CD14-positive monocyte (primary cell): ENCODE results near the gene FARP1. TPM values are rescaled to one million over a fixed set of nuclear protein-coding genes. Genes with fewer than 3 reads are reported as not detected.

ENCODE experiments used
- DNase-seq, 3 donors: peaks; one replicate each; pipeline ENCODE4 v3.0.0-alpha.2; 2011 to 2022
- H2AFZ ChIP-seq: 2 replicates; pipeline ENCODE4 v1.6.0; 2012; ENCODE audit warnings: mild to moderate bottlenecking, low read depth, low read length, inconsistent platforms; ENCODE audit not compliant: insufficient read depth, poor library complexity, severe bottlenecking
- H3K27ac ChIP-seq, 2 donors: 1 replicate in 1 of 2; 2 replicates in 1 of 2; pipeline ENCODE4 v1.5.1; 2012 to 2013; ENCODE audit warnings: low read length in 2 of 2, control low read depth in 1 of 2, inconsistent platforms in 1 of 2, low read depth in 1 of 2, mild to moderate bottlenecking in 1 of 2
- H3K27me3 ChIP-seq, 2 donors: one replicate each; pipeline versions ENCODE4 v1.6.0 to v1.6.1; 2011 to 2013; ENCODE audit warnings: low read length in 2 of 2; ENCODE audit not compliant: control insufficient read depth in 2 of 2, insufficient read depth in 2 of 2
- H3K36me3 ChIP-seq, 2 donors: replicated peaks in 1 of 2; 1 replicate in 1 of 2; 2 replicates in 1 of 2; pipeline versions ENCODE4 v1.5.1 to v1.6.1; 2012 to 2013; ENCODE audit warnings: low read length in 2 of 2, control low read depth in 1 of 2, inconsistent platforms in 1 of 2, mild to moderate bottlenecking in 1 of 2; ENCODE audit not compliant: insufficient read depth in 2 of 2, control insufficient read depth in 1 of 2
- H3K4me1 ChIP-seq, 2 donors: 1 replicate in 1 of 2; 2 replicates in 1 of 2; pipeline versions ENCODE4 v1.5.1 to v1.6.1; 2012 to 2013; ENCODE audit warnings: low read length in 2 of 2, control low read depth in 1 of 2, inconsistent platforms in 1 of 2, mild to moderate bottlenecking in 1 of 2, moderate library complexity in 1 of 2; ENCODE audit not compliant: insufficient read depth in 2 of 2, control insufficient read depth in 1 of 2
- H3K4me2 ChIP-seq: replicated peaks from 2 replicates; pipeline ENCODE3; 2012; ENCODE audit warnings: low read length, moderate library complexity, mild to moderate bottlenecking; ENCODE audit not compliant: poor library complexity, severe bottlenecking; ENCODE audit errors: extremely low read depth
- H3K4me3 ChIP-seq, 3 experiments: fragments of 200-600 bp in 1 of 3; sonication (generic) in 1 of 3; replicated peaks in 1 of 3; 1 replicate in 2 of 3; 2 replicates in 1 of 3; pipeline ENCODE4 v1.5.1; 2011 to 2013; ENCODE audit warnings: low read length in 3 of 3, mild to moderate bottlenecking in 3 of 3, control low read depth in 2 of 3, low read depth in 2 of 3, inconsistent platforms in 1 of 3, moderate library complexity in 1 of 3
- H3K79me2 ChIP-seq: 2 replicates; pipeline ENCODE4 v1.6.0; 2012; ENCODE audit warnings: mild to moderate bottlenecking, control low read depth, inconsistent platforms, low read length, moderate library complexity; ENCODE audit not compliant: insufficient read depth
- H3K9ac ChIP-seq: 2 replicates; pipeline ENCODE4 v1.6.0; 2017; ENCODE audit warnings: low read length, mild to moderate bottlenecking; ENCODE audit not compliant: insufficient read depth, poor library complexity, severe bottlenecking
- H3K9me3 ChIP-seq, 2 donors: replicated peaks in 1 of 2; 1 replicate in 1 of 2; 2 replicates in 1 of 2; pipeline versions ENCODE4 v1.5.1 to v1.6.1; 2012 to 2013; ENCODE audit warnings: low read length in 2 of 2, control low read depth in 1 of 2; ENCODE audit not compliant: control insufficient read depth in 1 of 2, insufficient read depth in 1 of 2
- H4K20me1 ChIP-seq: 2 replicates; pipeline ENCODE4 v1.6.0; 2012; ENCODE audit warnings: mild to moderate bottlenecking, low read length, control low read depth, moderate library complexity; ENCODE audit not compliant: insufficient read depth
- H3K27ac Mint-ChIP-seq, 7 donors: one replicate each; pipeline ENCODE4 v1.8.0; 2020; ENCODE audit warnings: mild to moderate bottlenecking in 7 of 7, mixed read lengths in 7 of 7, moderate library complexity in 6 of 7, inconsistent platforms in 2 of 7
- H3K27me3 Mint-ChIP-seq, 3 donors: one replicate each; pipeline ENCODE4 v1.8.0; 2021 to 2022; ENCODE audit warnings: low read depth in 3 of 3, mild to moderate bottlenecking in 3 of 3, mixed read lengths in 3 of 3, moderate library complexity in 3 of 3, inconsistent platforms in 1 of 3
- H3K36me3 Mint-ChIP-seq, 2 donors: one replicate each; pipeline ENCODE4 v1.8.0; 2020; ENCODE audit warnings: mixed read lengths in 2 of 2, inconsistent platforms in 1 of 2, mild to moderate bottlenecking in 1 of 2
- H3K4me1 Mint-ChIP-seq: one replicate; pipeline ENCODE4 v1.8.0; 2020; ENCODE audit warnings: mild to moderate bottlenecking, mixed read lengths
- H3K4me3 Mint-ChIP-seq, 2 donors: one replicate each; pipeline ENCODE4 v1.8.0; 2020; ENCODE audit warnings: mild to moderate bottlenecking in 2 of 2, mixed read lengths in 2 of 2, moderate library complexity in 1 of 2
- H3K9me3 Mint-ChIP-seq, 7 donors: one replicate each; pipeline ENCODE4 v1.8.0; 2020 to 2022; ENCODE audit warnings: mixed read lengths in 7 of 7, mild to moderate bottlenecking in 6 of 7, moderate library complexity in 6 of 7, inconsistent platforms in 2 of 7
- WGBS: methylation state at CpG from one replicate; pipeline ENCODE4 v1.1.5; 2013; ENCODE audit warnings: missing lambda C conversion rate; ENCODE audit not compliant: insufficient coverage; 5-methylcytosine and 5-hydroxymethylcytosine counted together
- intact Hi-C, 2 donors: fragments of 100-400 bp; cut with micrococcal nuclease; formaldehyde crosslinking; loops; one replicate each; pipeline versions ENCODE4 v1.15.0 to v1.15.1; 2023
- polyA plus RNA-seq, 3 donors: library from polyadenylated mRNA; depleted of rRNA in 1 of 3; unstranded in 2 of 3; stranded (reverse) in 1 of 3; fragments of 300-500 nt in 2 of 3; fragments of >200 nt in 1 of 3; fragmentation: Illumina TruSeq in 2 of 3; gene quantifications; 1 replicate in 2 of 3; 2 replicates in 1 of 3; pipeline ENCODE4 v1.2.3, GENCODE V29; 2012 to 2021
- TF ChIP-seq, protein P1 (sequence below): fragments of 200-600 bp; IDR thresholded peaks from one replicate; pipeline ENCODE4 v1.8.0; 2022; ENCODE audit warnings: antibody characterized with exemption, mild to moderate bottlenecking

Gene FARP1
- polyA plus RNA-seq, 3 donors: 0.01 to 0.16 (median 0.12) TPM

DNA sequence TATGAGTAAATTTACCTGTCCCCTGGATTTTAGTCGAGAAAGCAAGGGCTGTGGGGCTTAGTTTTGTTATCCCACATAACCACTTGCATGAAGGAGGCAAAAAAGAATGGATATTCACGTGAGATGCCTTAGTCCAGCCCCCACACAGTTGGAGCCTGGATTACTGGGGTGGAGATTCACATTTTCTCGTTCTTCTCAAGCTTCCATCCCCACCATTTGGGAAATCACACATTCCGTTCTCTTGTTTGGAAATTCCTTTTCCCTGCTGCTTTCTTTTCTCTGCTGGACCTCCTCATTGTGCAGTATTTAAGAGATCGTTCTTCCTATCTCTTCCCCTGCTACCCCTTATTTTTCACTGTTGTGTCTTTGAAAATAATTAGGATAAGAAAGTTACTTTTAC, 45.1 kb upstream of the FARP1 start:
- DNase-seq: no peak
- no peak overlapping the region for H3K4me3 Mint-ChIP-seq
- no peak overlapping the region for H3K4me2 ChIP-seq
- H3K4me1 ChIP-seq: no peaks in the 10 kb centered on the region
- H3K36me3 ChIP-seq: no peaks in the 10 kb centered on the region
- no peaks in the 10 kb centered on the region for H3K79me2 ChIP-seq
- H3K27me3 Mint-ChIP-seq: peaks cover 0 to 5% (median 0%) of the 10 kb centered on the region in 3 donors
- H3K4me1 Mint-ChIP-seq: no peaks in the 10 kb centered on the region
- H3K36me3 Mint-ChIP-seq: no peaks in the 10 kb centered on the region
- no CpG with 5 or more reads among the region's 5 CpGs for WGBS
- H2AFZ ChIP-seq: no peak overlapping the region
- H3K27ac Mint-ChIP-seq: no peak overlapping the region
- H4K20me1 ChIP-seq: no peaks in the 10 kb centered on the region
- peaks cover 0 to 2% of the 10 kb centered on the region in 2 donors for H3K9me3 ChIP-seq
- H3K27me3 ChIP-seq: no peaks in the 10 kb centered on the region
- intact Hi-C loops: no loop called here
- H3K9ac ChIP-seq: no peak overlapping the region
- H3K4me3 ChIP-seq: no peak overlapping the region
- H3K27ac ChIP-seq: no peak overlapping the region
- peaks cover 5 to 25% (median 12%) of the 10 kb centered on the region in 7 donors for H3K9me3 Mint-ChIP-seq
- TF ChIP-seq, protein P1, sequence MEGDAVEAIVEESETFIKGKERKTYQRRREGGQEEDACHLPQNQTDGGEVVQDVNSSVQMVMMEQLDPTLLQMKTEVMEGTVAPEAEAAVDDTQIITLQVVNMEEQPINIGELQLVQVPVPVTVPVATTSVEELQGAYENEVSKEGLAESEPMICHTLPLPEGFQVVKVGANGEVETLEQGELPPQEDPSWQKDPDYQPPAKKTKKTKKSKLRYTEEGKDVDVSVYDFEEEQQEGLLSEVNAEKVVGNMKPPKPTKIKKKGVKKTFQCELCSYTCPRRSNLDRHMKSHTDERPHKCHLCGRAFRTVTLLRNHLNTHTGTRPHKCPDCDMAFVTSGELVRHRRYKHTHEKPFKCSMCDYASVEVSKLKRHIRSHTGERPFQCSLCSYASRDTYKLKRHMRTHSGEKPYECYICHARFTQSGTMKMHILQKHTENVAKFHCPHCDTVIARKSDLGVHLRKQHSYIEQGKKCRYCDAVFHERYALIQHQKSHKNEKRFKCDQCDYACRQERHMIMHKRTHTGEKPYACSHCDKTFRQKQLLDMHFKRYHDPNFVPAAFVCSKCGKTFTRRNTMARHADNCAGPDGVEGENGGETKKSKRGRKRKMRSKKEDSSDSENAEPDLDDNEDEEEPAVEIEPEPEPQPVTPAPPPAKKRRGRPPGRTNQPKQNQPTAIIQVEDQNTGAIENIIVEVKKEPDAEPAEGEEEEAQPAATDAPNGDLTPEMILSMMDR: no peak

DNA sequence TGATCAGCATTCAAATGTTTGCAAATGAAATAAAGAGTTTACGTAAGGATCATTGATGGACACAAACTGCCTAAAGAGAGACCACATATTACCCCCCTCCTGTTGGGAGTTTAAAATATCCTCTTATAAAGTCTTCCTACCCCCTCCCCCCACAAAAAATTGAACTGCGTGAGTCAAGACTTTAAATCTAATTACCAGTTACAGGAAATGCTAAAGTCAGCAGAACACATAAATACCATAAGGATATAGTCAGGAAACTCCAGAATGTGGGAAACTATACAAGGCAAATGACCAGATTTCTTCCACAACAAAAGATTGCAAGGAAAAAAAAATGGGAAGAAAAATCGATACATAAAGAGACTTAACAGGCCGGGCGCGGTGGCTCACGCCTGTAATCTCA, 44.4 kb upstream of the FARP1 start:
- H3K4me3 ChIP-seq: no peak overlapping the region
- H4K20me1 ChIP-seq: no peaks in the 10 kb centered on the region
- no peaks in the 10 kb centered on the region for H3K36me3 Mint-ChIP-seq
- H3K4me3 Mint-ChIP-seq: no peak overlapping the region
- no peaks in the 10 kb centered on the region for H3K27me3 ChIP-seq
- H3K36me3 ChIP-seq: no peaks in the 10 kb centered on the region
- no peak overlapping the region for H3K27ac ChIP-seq
- no peak overlapping the region for H3K9ac ChIP-seq
- no peak overlapping the region for H3K27ac Mint-ChIP-seq
- peaks cover 5 to 21% (median 7%) of the 10 kb centered on the region in 7 donors for H3K9me3 Mint-ChIP-seq
- TF ChIP-seq, protein P1: no peak
- H2AFZ ChIP-seq: no peak overlapping the region
- H3K9me3 ChIP-seq: no peaks in the 10 kb centered on the region
- intact Hi-C loops: no loop called here
- DNase-seq: no peak
- no peaks in the 10 kb centered on the region for H3K4me1 Mint-ChIP-seq
- no peak overlapping the region for H3K4me2 ChIP-seq
- no peaks in the 10 kb centered on the region for H3K79me2 ChIP-seq
- peaks cover 0 to 5% (median 0%) of the 10 kb centered on the region in 3 donors for H3K27me3 Mint-ChIP-seq
- no peaks in the 10 kb centered on the region for H3K4me1 ChIP-seq
- WGBS: no CpG with 5 or more reads among the region's 7 CpGs
